HS-27A (cell line): Measurements from ENCODE around the gene SRCAP.
"Not testable (repeated sequence)": the region's sequence is repeated elsewhere in the genome, so short reads cannot be mapped to it uniquely, and the experiment has no call there.

ENCODE experiments used
- DNase-seq: peaks from one replicate; pipeline ENCODE4 v3.0.0-alpha.2; 2012; ENCODE audit warnings: low read depth, missing footprints

The SRCAP gene

GRCh38 chr16:30664616-30665109, 34.3 kb upstream of the SRCAP start:
- no peak for DNase-seq

DNA sequence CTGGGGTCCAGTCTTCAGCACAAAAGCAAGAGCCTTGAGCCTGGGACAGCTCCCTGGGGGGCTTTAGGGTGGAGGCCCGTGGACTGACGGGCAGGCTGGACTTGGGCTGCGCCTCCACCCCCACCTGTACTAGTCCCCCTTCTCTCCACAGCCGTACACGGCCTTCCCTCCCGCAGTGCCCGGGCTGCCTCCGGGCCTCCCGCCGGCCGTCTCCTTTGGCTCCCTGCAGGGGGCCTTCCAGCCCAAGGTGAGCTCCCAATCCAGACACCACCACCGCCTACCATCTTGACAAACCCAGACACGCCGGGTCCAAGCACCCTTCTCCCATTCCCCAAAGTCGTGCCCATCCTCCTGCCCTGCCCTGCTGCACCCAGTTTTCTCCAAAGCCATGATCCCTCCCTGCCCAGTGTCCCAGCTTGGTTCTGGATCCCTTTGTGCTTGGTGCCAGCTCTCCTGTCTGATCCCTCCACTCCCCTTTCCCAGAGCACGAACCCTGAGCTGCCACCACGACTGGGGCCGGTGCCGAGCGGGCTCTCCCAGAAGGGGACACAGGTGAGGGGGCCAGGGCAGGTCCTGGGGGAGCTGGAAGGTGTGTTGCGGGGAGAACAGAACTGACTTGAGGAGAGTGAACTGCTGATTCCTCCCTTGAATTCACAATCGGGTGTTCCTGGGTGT, 33.7 kb upstream of the SRCAP start:
- no peak for DNase-seq

DNA sequence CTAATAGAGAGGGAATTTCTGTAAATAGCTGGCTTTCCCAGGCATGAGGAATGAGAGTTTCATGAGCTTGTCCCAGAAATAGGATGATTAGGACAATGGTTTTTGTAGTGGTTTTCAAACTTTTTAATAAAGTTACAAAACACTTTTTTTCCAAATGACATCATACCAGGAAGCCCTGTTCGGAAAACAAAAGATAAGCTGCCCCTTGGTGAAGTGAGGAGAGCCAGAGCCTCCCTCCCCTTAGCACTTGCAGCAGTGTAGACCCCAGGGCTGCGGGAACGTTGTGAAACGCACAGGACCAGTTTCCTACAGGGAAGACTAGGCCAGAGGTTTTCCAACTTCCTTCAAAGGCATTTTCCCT, 33.2 kb upstream of the SRCAP start:
- no peak for DNase-seq

DNA sequence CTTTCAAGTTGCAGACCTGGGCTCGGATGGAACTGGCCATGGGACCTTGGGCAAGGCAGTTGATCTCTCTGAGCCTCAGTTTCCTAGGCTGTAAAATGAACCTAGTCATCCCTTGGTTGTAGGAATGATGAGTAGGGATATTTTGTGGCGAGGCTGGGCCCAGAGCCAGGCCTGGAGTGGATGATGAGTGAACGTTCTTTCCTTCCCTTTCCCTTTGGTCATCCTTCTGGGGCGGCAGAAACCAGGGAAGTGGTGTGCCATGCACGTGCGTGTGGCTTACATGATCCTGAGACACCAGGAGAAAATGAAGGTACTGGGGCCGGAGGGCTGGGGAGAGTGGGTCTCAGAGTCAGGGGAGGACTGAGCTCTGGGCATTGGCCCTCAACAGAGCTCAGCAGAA, 32.3 kb upstream of the SRCAP start:
- DNase-seq = no peak

- no peak for DNase-seq
Measured at GRCh38 chr16:30667361-30667905, 31.5 kb upstream of the SRCAP start.

- DNase-seq = no peak
Measured at GRCh38 chr16:30668393-30668792, 30.6 kb upstream of the SRCAP start.

GRCh38 chr16:30669026-30669902, 29.7 kb upstream of the SRCAP start:
- no peak for DNase-seq

DNA sequence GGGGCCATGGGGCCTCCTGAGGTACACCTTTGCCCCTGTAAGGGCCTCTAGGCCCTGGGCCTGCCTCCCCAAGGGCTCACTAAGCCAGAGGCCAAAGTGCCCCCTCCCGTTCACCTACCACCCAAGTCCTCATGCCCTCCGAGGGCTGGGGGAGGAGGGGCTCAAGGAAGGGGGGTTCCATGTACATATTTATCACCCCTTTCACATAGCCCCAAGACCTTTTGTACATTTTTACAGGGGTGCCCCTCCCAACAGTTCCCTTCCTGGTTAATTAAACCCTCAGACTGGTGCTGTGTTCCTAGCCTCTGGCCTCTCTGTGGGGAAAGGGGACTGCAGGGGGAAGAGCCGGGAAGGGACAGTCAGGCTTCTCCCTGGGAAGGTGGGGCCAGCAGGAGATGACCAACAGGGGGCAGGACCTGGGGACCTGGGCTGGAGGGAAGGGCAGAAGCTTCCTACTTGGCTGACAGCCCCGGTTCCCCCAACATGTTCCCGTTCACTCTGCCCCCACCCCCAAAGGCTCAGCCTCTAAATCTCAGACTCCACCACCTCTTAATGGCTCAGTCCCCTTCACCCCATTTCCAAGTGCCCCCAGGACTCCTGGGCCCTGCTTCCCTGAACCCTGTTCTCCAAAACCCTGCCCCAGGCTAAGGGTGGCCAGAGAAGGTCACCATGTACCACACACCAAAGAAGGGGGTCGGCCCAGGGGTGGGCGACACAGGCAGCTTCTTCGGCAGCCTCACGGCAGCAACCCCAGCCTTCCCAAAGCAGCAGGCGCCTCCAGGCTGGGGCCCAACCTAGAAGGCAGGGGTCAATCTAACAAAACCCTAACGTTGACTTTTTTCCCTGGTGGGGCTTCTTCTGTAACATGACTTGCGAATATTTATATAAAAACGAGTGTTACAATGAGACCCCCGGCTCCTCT, 28.8 kb upstream of the SRCAP start:
- no peak for DNase-seq

- DNase-seq = no peak
Measured at GRCh38 chr16:30675143-30675542, 23.8 kb upstream of the SRCAP start.

GRCh38 chr16:30677931-30678585, 20.9 kb upstream of the SRCAP start:
- no peak for DNase-seq

DNA sequence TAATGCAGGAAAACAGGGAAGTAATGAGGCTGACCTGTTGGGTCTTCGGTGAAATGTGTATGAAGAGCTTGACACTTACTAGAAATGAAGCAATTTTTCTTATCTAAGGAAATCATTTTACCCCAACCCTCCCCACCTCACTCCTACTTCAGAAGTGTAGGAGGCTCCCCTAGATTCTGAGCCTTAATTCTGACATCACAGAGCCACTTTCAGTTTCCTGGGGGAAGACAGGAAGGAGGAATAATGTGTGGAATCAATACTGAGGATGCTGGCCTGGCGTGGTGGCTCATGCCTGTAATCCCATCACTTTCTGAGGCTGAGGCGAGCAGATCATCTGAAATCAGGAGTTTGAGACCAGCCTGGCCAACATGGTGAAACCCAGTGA, 20.4 kb upstream of the SRCAP start:
- DNase-seq = no peak

GRCh38 chr16:30680326-30680725, 18.6 kb upstream of the SRCAP start:
- no peak for DNase-seq

DNA sequence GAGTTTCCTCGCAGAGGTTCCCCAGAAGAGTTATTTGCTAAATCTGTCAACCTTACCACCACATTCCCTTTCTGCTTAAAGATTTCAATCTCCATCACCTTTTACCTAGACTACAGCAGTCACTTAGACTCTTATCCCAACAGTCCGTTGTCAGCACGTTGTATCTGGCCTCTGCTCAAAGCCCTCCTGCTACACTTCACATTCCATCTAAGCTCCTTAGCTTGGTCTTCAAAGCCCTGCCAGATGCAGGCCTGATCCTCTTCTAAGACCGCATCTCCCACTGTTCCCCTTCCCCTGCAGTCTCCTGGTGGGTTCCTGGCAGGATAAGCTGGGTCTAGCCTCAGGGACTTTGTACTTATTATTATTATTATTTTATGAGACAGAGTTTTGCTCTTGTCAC, 10.3 kb upstream of the SRCAP start:
- DNase-seq = no peak

DNA sequence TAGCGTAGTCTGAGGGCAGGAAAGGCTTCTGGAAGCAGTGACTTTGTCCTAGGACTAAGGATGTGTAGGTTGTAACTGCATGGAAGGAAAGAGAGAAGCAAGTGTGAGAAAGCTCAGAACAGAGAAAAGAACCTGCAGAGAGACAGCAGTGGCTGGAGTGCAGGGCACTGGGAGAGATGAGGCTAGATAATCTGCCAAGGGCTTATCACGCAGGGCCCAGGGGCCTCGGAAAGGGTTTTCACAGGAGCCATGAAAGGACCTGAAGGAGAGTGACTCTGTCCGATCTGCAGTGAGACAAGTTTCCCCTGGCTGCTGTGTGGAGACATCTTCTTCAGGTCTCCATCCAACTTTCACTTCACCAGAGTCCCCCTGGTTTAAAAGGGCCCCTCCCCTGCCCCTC, 7.1 kb upstream of the SRCAP start:
- no peak for DNase-seq

GRCh38 chr16:30692396-30693064, 6.4 kb upstream of the SRCAP start:
- DNase-seq = no peak

DNA sequence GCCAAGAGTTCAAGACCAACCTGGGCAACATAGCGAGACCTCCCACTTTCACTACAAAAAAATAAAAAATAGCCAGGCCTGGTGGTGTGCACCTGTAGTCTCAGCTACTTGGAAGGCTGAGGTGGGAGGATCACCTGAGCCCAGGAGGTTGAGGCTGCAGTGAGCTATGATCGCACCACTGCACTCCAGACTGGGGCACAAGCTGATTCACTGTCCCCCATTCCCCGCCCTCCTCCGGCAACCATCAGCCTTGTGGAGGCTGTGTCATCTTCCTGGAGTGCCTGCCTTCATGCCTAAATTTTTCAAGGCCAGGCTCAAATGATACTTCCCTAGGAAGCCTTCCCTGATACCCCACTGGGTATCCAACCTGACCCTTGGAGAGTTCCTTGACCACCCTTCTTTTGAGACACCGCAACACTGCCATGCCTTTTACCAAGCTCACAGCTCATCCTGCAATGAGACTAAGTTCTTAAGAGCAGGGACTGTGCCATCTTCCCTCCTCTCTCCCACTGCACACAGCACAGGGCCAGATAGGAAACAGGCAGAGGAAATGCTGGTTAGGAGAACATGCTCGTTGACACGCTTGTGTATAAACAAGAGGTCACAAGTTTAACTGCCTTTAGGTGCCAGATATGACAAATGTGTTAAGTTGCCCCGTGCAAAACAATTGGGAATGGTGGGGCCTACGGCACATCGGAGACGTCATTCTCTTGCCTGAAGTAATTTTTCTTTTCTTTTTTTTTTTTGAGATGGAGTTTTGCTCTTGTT, 3.9 kb upstream of the SRCAP start:
- no peak for DNase-seq

- DNase-seq = not testable (repeated sequence)
Measured at GRCh38 chr16:30696646-30697045, 2.3 kb upstream of the SRCAP start.

- no peak for DNase-seq
Measured at GRCh38 chr16:30697264-30698138, 1.5 kb upstream of the SRCAP start.

GRCh38 chr16:30698139-30698815, 694 bp upstream of the SRCAP start:
- peak; percentile 87 for DNase-seq
